Measurements from ENCODE around the gene OMP.

OMP gene

GRCh38 chr11:77125695-77126094 is 23.1 kb downstream of the OMP start:
- DNase-seq (ENCODE audit: low read depth, low spot score), result no peak
- ChIA-PET CTCF (interaction anchor here (0.6 to 13.5 kb wide), 12 partner anchors 10 to 493 kb away, joined by 3 to 209 read pairs (median 34); no protein-coding TSS in a partner anchor), POLR2A (no interaction called here)
- no peak for TF ChIP-seq CTCF (IDR thresholded peaks at IDR 0.05; ENCODE audit: insufficient read depth, low read length, missing control alignments)
- H3K4me3 ChIP-seq (ENCODE audit: low read depth, low read length), result no peak overlapping the region

- no peak for DNase-seq (ENCODE audit: low read depth, low spot score)
- no peak overlapping the region for H3K4me3 ChIP-seq (ENCODE audit: low read depth, low read length)
- ChIA-PET POLR2A (no interaction called here), CTCF (interaction anchor here (0.9 to 13.5 kb wide), 33 partner anchors 10 to 492 kb away, joined by 3 to 209 read pairs (median 12); partner anchors contain the start of gene OMP)
- TF ChIP-seq CTCF (IDR thresholded peaks at IDR 0.05; ENCODE audit: insufficient read depth, low read length, missing control alignments), result no peak
Measured at GRCh38 chr11:77126156-77126775, 23.6 kb downstream of the OMP start.

- no peak for DNase-seq (ENCODE audit: low read depth, low spot score)
- ChIA-PET CTCF (interaction anchor here (0.6 to 13.5 kb wide), 53 partner anchors 9 to 492 kb away, joined by 3 to 209 read pairs (median 5); partner anchors contain the start of gene OMP), POLR2A (interaction anchor here (0.6 kb wide), 1 partner anchor 79 kb away, joined by 5 read pairs; no protein-coding TSS in a partner anchor)
- peak overlapping the region; percentile 60 for H3K4me3 ChIP-seq (ENCODE audit: low read depth, low read length)
- no peak for TF ChIP-seq CTCF (IDR thresholded peaks at IDR 0.05; ENCODE audit: insufficient read depth, low read length, missing control alignments)
Measured at GRCh38 chr11:77126861-77127234, 24.2 kb downstream of the OMP start.

- ChIA-PET POLR2A (interaction anchor here (0.6 kb wide), 1 partner anchor 80 kb away, joined by 5 read pairs; no protein-coding TSS in a partner anchor), CTCF (interaction anchor here (0.6 to 13.5 kb wide), 55 partner anchors 9 to 491 kb away, joined by 3 to 209 read pairs (median 5); partner anchors contain the start of gene OMP)
- peak overlapping the region; percentile 60 for H3K4me3 ChIP-seq (ENCODE audit: low read depth, low read length)
- no peak for DNase-seq (ENCODE audit: low read depth, low spot score)
- TF ChIP-seq CTCF (IDR thresholded peaks at IDR 0.05; ENCODE audit: insufficient read depth, low read length, missing control alignments), result peak; percentile 94
Measured at GRCh38 chr11:77127235-77127911, 24.7 kb downstream of the OMP start.

GRCh38 chr11:77127920-77128691 is 25.5 kb downstream of the OMP start, which contains the start of gene MYO7A:
Gene MYO7A, plus strand, starts transcription at chr11:77128246. Its CDS starts 2,389 bp downstream, at chr11:77130635.
- H3K4me3 ChIP-seq (ENCODE audit: low read depth, low read length), result peak within 1 kb of the TSS; percentile 60
- POLR2A ChIA-PET, result no interaction called here
- no peak for TF ChIP-seq CTCF (IDR thresholded peaks at IDR 0.05; ENCODE audit: insufficient read depth, low read length, missing control alignments)
- CTCF ChIA-PET, result interaction anchor here (0.8 to 13.5 kb wide), 42 partner anchors 8 to 490 kb away, joined by 3 to 209 read pairs (median 6); partner anchors contain the start of gene OMP
- DNase-seq (ENCODE audit: low read depth, low spot score), result no peak
